ENCODE results near the gene ERC2. TPM values are rescaled to one million over a fixed set of nuclear protein-coding genes. Genes with fewer than 3 reads are reported as not detected.

ERC2 gene
- total RNA-seq, 1 donor: 0.36 TPM

GRCh38 chr3:55608301-55608937 lies 859.8 kb downstream of the ERC2 start:
- H3K27me3 ChIP-seq (ENCODE audit: insufficient read depth, low read length): no peaks in the 10 kb centered on the region
- DNase-seq (ENCODE audit: insufficient read length, low spot score, missing footprints): no peak
- H3K4me2 ChIP-seq (ENCODE audit: insufficient read depth, low read length): no peak overlapping the region
- no peaks in the 10 kb centered on the region for H3K79me2 ChIP-seq (ENCODE audit: insufficient read depth, low read length)
- no peak for TF ChIP-seq CTCF (IDR thresholded peaks at IDR 0.05; ENCODE audit: extremely low read depth, low read depth, low read length)
- peaks cover 6% of the 10 kb centered on the region for H3K4me1 ChIP-seq (ENCODE audit: insufficient read depth, low read length)
- no peak overlapping the region for H3K4me3 ChIP-seq (ENCODE audit: insufficient read depth, low read length)
- no peaks in the 10 kb centered on the region for H3K36me3 ChIP-seq (ENCODE audit: insufficient read depth, low read length)
- no peak overlapping the region for H2AFZ ChIP-seq (ENCODE audit: low read length)
- H3K27ac ChIP-seq (ENCODE audit: low read depth, low read length): no peak overlapping the region
- H4K20me1 ChIP-seq (ENCODE audit: insufficient read depth, low read length): no peaks in the 10 kb centered on the region
- no peaks in the 10 kb centered on the region for H3K9me3 ChIP-seq (ENCODE audit: low read depth, low read length)

- Histone ChIP-seq H3K4me2 (ENCODE audit: insufficient read depth, low read length) (no peak overlapping the region), H3K79me2 (ENCODE audit: insufficient read depth, low read length) (no peaks in the 10 kb centered on the region), H3K4me1 (ENCODE audit: insufficient read depth, low read length) (peaks cover 6% of the 10 kb centered on the region), H3K9me3 (ENCODE audit: low read depth, low read length) (no peaks in the 10 kb centered on the region), H4K20me1 (ENCODE audit: insufficient read depth, low read length) (no peaks in the 10 kb centered on the region), H3K27me3 (ENCODE audit: insufficient read depth, low read length) (no peaks in the 10 kb centered on the region), H3K27ac (ENCODE audit: low read depth, low read length) (no peak overlapping the region), H2AFZ (ENCODE audit: low read length) (no peak overlapping the region), H3K4me3 (ENCODE audit: insufficient read depth, low read length) (no peak overlapping the region), H3K36me3 (ENCODE audit: insufficient read depth, low read length) (no peaks in the 10 kb centered on the region)
- DNase-seq (ENCODE audit: insufficient read length, low spot score, missing footprints): no peak
- no peak for TF ChIP-seq CTCF (IDR thresholded peaks at IDR 0.05; ENCODE audit: extremely low read depth, low read depth, low read length)
Observed at GRCh38 chr3:55607844-55608243, 860.4 kb downstream of the ERC2 start.

- no peaks in the 10 kb centered on the region for H4K20me1 ChIP-seq (ENCODE audit: insufficient read depth, low read length)
- H3K27me3 ChIP-seq (ENCODE audit: insufficient read depth, low read length): no peaks in the 10 kb centered on the region
- H3K4me3 ChIP-seq (ENCODE audit: insufficient read depth, low read length): no peak overlapping the region
- H3K27ac ChIP-seq (ENCODE audit: low read depth, low read length): no peak overlapping the region
- no peak overlapping the region for H3K4me2 ChIP-seq (ENCODE audit: insufficient read depth, low read length)
- H2AFZ ChIP-seq (ENCODE audit: low read length): no peak overlapping the region
- no peaks in the 10 kb centered on the region for H3K79me2 ChIP-seq (ENCODE audit: insufficient read depth, low read length)
- no peaks in the 10 kb centered on the region for H3K36me3 ChIP-seq (ENCODE audit: insufficient read depth, low read length)
- no peak for TF ChIP-seq CTCF (IDR thresholded peaks at IDR 0.05; ENCODE audit: extremely low read depth, low read depth, low read length)
- no peak for DNase-seq (ENCODE audit: insufficient read length, low spot score, missing footprints)
- peaks cover 6% of the 10 kb centered on the region for H3K4me1 ChIP-seq (ENCODE audit: insufficient read depth, low read length)
- H3K9me3 ChIP-seq (ENCODE audit: low read depth, low read length): no peaks in the 10 kb centered on the region
Observed at GRCh38 chr3:55607175-55607574, 861.1 kb downstream of the ERC2 start.

GRCh38 chr3:55605443-55606236 lies 862.6 kb downstream of the ERC2 start:
- H3K36me3 ChIP-seq (ENCODE audit: insufficient read depth, low read length): no peaks in the 10 kb centered on the region
- DNase-seq (ENCODE audit: insufficient read length, low spot score, missing footprints): no peak
- H3K4me3 ChIP-seq (ENCODE audit: insufficient read depth, low read length): no peak overlapping the region
- H3K4me1 ChIP-seq (ENCODE audit: insufficient read depth, low read length): peaks cover 6% of the 10 kb centered on the region
- H3K79me2 ChIP-seq (ENCODE audit: insufficient read depth, low read length): no peaks in the 10 kb centered on the region
- H3K27ac ChIP-seq (ENCODE audit: low read depth, low read length): no peak overlapping the region
- H4K20me1 ChIP-seq (ENCODE audit: insufficient read depth, low read length): no peaks in the 10 kb centered on the region
- no peaks in the 10 kb centered on the region for H3K9me3 ChIP-seq (ENCODE audit: low read depth, low read length)
- TF ChIP-seq CTCF (IDR thresholded peaks at IDR 0.05; ENCODE audit: extremely low read depth, low read depth, low read length): no peak
- no peak overlapping the region for H2AFZ ChIP-seq (ENCODE audit: low read length)
- no peaks in the 10 kb centered on the region for H3K27me3 ChIP-seq (ENCODE audit: insufficient read depth, low read length)
- no peak overlapping the region for H3K4me2 ChIP-seq (ENCODE audit: insufficient read depth, low read length)

Measured in osteoblast (primary cell).